Subcutaneous abdominal adipose tissue (tissue), 5 donors: ENCODE data around the gene ANKRD27.
"Not testable (repeated sequence)": the region's sequence is repeated elsewhere in the genome, so short reads cannot be mapped to it uniquely, and the experiment has no call there.

Experiments used
- H3K27ac ChIP-seq: one replicate; pipeline ENCODE4 v1.7.0; 2013; ENCODE audit warnings: low read depth, mild to moderate bottlenecking, inconsistent platforms, low read length, moderate library complexity
- H3K27me3 ChIP-seq, 5 donors: one replicate each; pipeline ENCODE4 v1.7.0; 2013; ENCODE audit warnings: low read length in 5 of 5, inconsistent platforms in 1 of 5; ENCODE audit not compliant: control insufficient read depth in 5 of 5, insufficient read depth in 4 of 5
- H3K36me3 ChIP-seq, 5 donors: one replicate each; pipeline ENCODE4 v1.7.0; 2013; ENCODE audit warnings: low read length in 5 of 5; ENCODE audit not compliant: control insufficient read depth in 5 of 5, insufficient read depth in 5 of 5
- H3K4me1 ChIP-seq, 5 donors: one replicate each; pipeline ENCODE4 v1.7.0; 2013; ENCODE audit warnings: low read length in 5 of 5, mild to moderate bottlenecking in 3 of 5, moderate library complexity in 1 of 5; ENCODE audit not compliant: control insufficient read depth in 5 of 5, insufficient read depth in 5 of 5
- H3K4me3 ChIP-seq, 5 donors: one replicate each; pipeline ENCODE4 v1.7.0; 2013; ENCODE audit warnings: low read length in 5 of 5, low read depth in 1 of 5
- H3K9ac ChIP-seq, 5 donors: one replicate each; pipeline ENCODE4 v1.7.0; 2013; ENCODE audit warnings: low read length in 5 of 5, mild to moderate bottlenecking in 4 of 5, moderate library complexity in 3 of 5
- H3K9me3 ChIP-seq, 5 donors: one replicate each; pipeline ENCODE4 v1.7.0; 2013; ENCODE audit warnings: low read length in 5 of 5; ENCODE audit not compliant: control insufficient read depth in 5 of 5
- donor health status: healthy.
- donor health status: healthy.
- donor health status: healthy.
- donor health status: healthy.
- donor health status: healthy.

ANKRD27 gene

GRCh38 chr19:32576790-32577189, 98.2 kb downstream of the ANKRD27 start:
- peaks cover 0 to 14% (median 12%) of the 10 kb centered on the region in 5 donors for H3K4me1 ChIP-seq
- H3K9me3 ChIP-seq = no peaks in the 10 kb centered on the region
- no peak overlapping the region for H3K27ac ChIP-seq
- no peaks in the 10 kb centered on the region for H3K36me3 ChIP-seq
- H3K27me3 ChIP-seq = no peaks in the 10 kb centered on the region
- no peak overlapping the region for H3K9ac ChIP-seq
- H3K4me3 ChIP-seq = no peak overlapping the region

GRCh38 chr19:32573492-32573794, 101.5 kb downstream of the ANKRD27 start:
- H3K9me3 ChIP-seq = no peaks in the 10 kb centered on the region
- H3K4me3 ChIP-seq = no peak overlapping the region
- H3K4me1 ChIP-seq = peaks cover 0 to 4% (median 0%) of the 10 kb centered on the region in 5 donors
- H3K9ac ChIP-seq = no peak overlapping the region
- no peaks in the 10 kb centered on the region for H3K36me3 ChIP-seq
- H3K27me3 ChIP-seq = peaks cover 0 to 4% (median 3%) of the 10 kb centered on the region in 5 donors
- H3K27ac ChIP-seq = no peak overlapping the region

- H3K4me1 ChIP-seq, H3K4me3 ChIP-seq, H3K27me3 ChIP-seq, H3K9me3 ChIP-seq, H3K36me3 ChIP-seq, H3K9ac ChIP-seq, H3K27ac ChIP-seq: not testable (repeated sequence)
Measured at GRCh38 chr19:32572700-32573491, 102.1 kb downstream of the ANKRD27 start.

GRCh38 chr19:32571471-32572075, 103.4 kb downstream of the ANKRD27 start:
- not testable (repeated sequence) for H3K4me1 ChIP-seq, H3K36me3 ChIP-seq, H3K9ac ChIP-seq, H3K27ac ChIP-seq, H3K4me3 ChIP-seq, H3K9me3 ChIP-seq
- H3K27me3 ChIP-seq = peaks cover 0 to 12% (median 4%) of the 10 kb centered on the region in 5 donors

- peaks cover 0 to 4% (median 0%) of the 10 kb centered on the region in 5 donors for H3K4me1 ChIP-seq
- H3K9ac ChIP-seq = no peak overlapping the region
- no peaks in the 10 kb centered on the region for H3K36me3 ChIP-seq
- no peak overlapping the region for H3K4me3 ChIP-seq
- H3K27me3 ChIP-seq = peaks cover 0 to 12% (median 4%) of the 10 kb centered on the region in 5 donors
- H3K27ac ChIP-seq = no peak overlapping the region
- no peaks in the 10 kb centered on the region for H3K9me3 ChIP-seq
Measured at GRCh38 chr19:32570081-32570785, 104.7 kb downstream of the ANKRD27 start.

- Histone ChIP-seq H3K27me3 (peaks cover 0 to 12% (median 4%) of the 10 kb centered on the region in 5 donors), H3K4me3 (no peak overlapping the region), H3K9me3 (no peaks in the 10 kb centered on the region), H3K9ac (no peak overlapping the region), H3K4me1 (peaks cover 0 to 4% (median 0%) of the 10 kb centered on the region in 5 donors), H3K27ac (no peak overlapping the region), H3K36me3 (no peaks in the 10 kb centered on the region)
Measured at GRCh38 chr19:32567486-32567885, 107.5 kb downstream of the ANKRD27 start.

- H3K9me3 ChIP-seq = no peaks in the 10 kb centered on the region
- no peak overlapping the region for H3K4me3 ChIP-seq
Measured at GRCh38 chr19:32566246-32566830, 108.6 kb downstream of the ANKRD27 start.

GRCh38 chr19:32563761-32564160, 111.2 kb downstream of the ANKRD27 start:
- Histone ChIP-seq H3K4me1 (no peaks in the 10 kb centered on the region), H3K4me3 (no peak overlapping the region), H3K9ac (no peak overlapping the region), H3K36me3 (no peaks in the 10 kb centered on the region), H3K27me3 (peaks cover 0 to 7% (median 2%) of the 10 kb centered on the region in 5 donors), H3K9me3 (no peaks in the 10 kb centered on the region), H3K27ac (no peak overlapping the region)

More at GRCh38 chr19:32566246-32566830, 108.6 kb downstream of the ANKRD27 start:
- Histone ChIP-seq H3K27me3 (peaks cover 0 to 12% (median 4%) of the 10 kb centered on the region in 5 donors), H3K4me1 (peaks cover 0 to 4% (median 0%) of the 10 kb centered on the region in 5 donors), H3K36me3 (no peaks in the 10 kb centered on the region), H3K9ac (no peak overlapping the region), H3K27ac (no peak overlapping the region)

GRCh38 chr19:32558607-32559228, 116.3 kb downstream of the ANKRD27 start:
- Histone ChIP-seq H3K27me3 (peaks cover 0 to 3% (median 0%) of the 10 kb centered on the region in 5 donors), H3K27ac (no peak overlapping the region), H3K4me3 (no peak overlapping the region), H3K9me3 (no peaks in the 10 kb centered on the region), H3K36me3 (no peaks in the 10 kb centered on the region), H3K9ac (no peak overlapping the region), H3K4me1 (no peaks in the 10 kb centered on the region)
